HG03565 (cell line): ENCODE results near the gene CCDC158.
"Not testable (repeated sequence)": the region's sequence is repeated elsewhere in the genome, so short reads cannot be mapped to it uniquely, and the experiment has no call there.

ENCODE experiments used
- ATAC-seq: cut with Tn5 transposase; IDR thresholded peaks from one replicate; pipeline ENCODE4 v1.9.1; 2021; ENCODE audit warnings: mild to moderate bottlenecking, moderate library complexity; ENCODE audit not compliant: unreplicated experiment

The CCDC158 gene

GRCh38 chr4:76313547-76313946 is 107.4 kb downstream of the CCDC158 start:
- no peak for ATAC-seq

GRCh38 chr4:76312457-76312856 is 108.5 kb downstream of the CCDC158 start:
- no peak for ATAC-seq

GRCh38 chr4:76311896-76312331 is 109.0 kb downstream of the CCDC158 start:
- ATAC-seq, result no peak

- no peak for ATAC-seq
These were observed 110.3 kb downstream of the CCDC158 start for GRCh38 chr4:76310683-76311082.

- ATAC-seq, result no peak
These were observed 110.9 kb downstream of the CCDC158 start for GRCh38 chr4:76309939-76310550.

GRCh38 chr4:76308548-76308947 is 112.4 kb downstream of the CCDC158 start:
- no peak for ATAC-seq

GRCh38 chr4:76307660-76308014 is 113.3 kb downstream of the CCDC158 start:
- ATAC-seq, result no peak

GRCh38 chr4:76306882-76307659 is 113.9 kb downstream of the CCDC158 start:
- no peak for ATAC-seq

GRCh38 chr4:76305971-76306881 is 114.7 kb downstream of the CCDC158 start, which contains the start of gene STBD1:
Gene STBD1, plus strand, starts transcription at chr4:76306733. Its CDS starts 37 bp downstream, at chr4:76306770.
- ATAC-seq, result no peak

- no peak for ATAC-seq
These were observed 115.8 kb downstream of the CCDC158 start for GRCh38 chr4:76305033-76305687.

GRCh38 chr4:76302826-76303438 is 118.0 kb downstream of the CCDC158 start:
- ATAC-seq, result no peak

- no peak for ATAC-seq
These were observed 119.2 kb downstream of the CCDC158 start for GRCh38 chr4:76301775-76302162.

GRCh38 chr4:76301068-76301774 is 119.7 kb downstream of the CCDC158 start:
- ATAC-seq, result peak; percentile 99

GRCh38 chr4:76300012-76300411 is 120.9 kb downstream of the CCDC158 start:
- ATAC-seq, result no peak

GRCh38 chr4:76298227-76298626 is 122.7 kb downstream of the CCDC158 start:
- ATAC-seq, result no peak

- no peak for ATAC-seq
These were observed 124.6 kb downstream of the CCDC158 start for GRCh38 chr4:76296286-76296820.

- ATAC-seq, result no peak
These were observed 127.2 kb downstream of the CCDC158 start for GRCh38 chr4:76293772-76294171.

- ATAC-seq, result no peak
These were observed 128.2 kb downstream of the CCDC158 start for GRCh38 chr4:76292730-76293129.

- ATAC-seq, result not testable (repeated sequence)
These were observed 133.1 kb downstream of the CCDC158 start for GRCh38 chr4:76287811-76288210.

- ATAC-seq, result no peak
These were observed 137.0 kb downstream of the CCDC158 start for GRCh38 chr4:76283900-76284299.
